Activated CD4-positive, alpha-beta T cell treated with anti-CD3 and anti-CD28 coated beads for 4 hours (primary cell): ENCODE measurements around the gene MTHFD1.

ENCODE experiments used
- DNase-seq, 2 donors: peaks; one replicate each; pipeline ENCODE4 v3.0.0-alpha.2; 2020

MTHFD1 gene

DNA sequence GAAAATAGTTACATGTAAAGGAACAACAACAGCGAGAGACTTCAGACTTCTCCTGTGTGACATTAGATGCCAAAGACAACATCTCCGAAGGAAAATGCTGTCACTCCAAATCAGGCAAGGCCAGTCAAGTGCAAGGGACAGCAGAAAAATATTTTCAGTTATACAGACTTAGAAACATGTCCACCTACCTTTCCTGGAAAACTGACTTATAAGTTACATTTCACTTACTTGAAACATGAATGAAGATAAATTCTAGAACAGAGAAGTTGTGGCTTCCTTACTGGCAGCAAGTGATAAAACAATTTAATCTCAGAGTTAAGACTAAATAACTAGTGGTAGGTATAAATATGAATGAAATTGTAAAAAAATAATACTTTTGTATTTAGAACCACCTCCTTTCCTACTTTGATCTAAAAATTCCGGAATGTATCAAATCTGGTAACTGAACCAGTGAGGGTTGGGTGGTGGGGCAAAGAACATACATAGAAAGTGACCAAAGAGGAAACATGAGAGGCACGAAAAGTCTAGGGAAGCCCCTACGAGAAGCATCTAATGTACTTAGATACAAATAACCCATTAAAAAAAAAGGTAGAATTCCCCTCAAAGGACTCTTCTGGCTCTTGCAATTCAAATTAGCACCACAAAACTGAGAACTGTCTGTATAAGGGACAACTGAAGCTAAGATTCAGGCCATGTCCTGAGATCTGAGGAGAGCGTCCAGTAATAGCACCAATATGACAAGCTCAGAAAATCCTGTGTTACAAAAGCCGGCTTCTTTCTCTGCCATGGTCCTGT is 21.2 kb downstream of the MTHFD1 start:
- DNase-seq: no peak

DNA sequence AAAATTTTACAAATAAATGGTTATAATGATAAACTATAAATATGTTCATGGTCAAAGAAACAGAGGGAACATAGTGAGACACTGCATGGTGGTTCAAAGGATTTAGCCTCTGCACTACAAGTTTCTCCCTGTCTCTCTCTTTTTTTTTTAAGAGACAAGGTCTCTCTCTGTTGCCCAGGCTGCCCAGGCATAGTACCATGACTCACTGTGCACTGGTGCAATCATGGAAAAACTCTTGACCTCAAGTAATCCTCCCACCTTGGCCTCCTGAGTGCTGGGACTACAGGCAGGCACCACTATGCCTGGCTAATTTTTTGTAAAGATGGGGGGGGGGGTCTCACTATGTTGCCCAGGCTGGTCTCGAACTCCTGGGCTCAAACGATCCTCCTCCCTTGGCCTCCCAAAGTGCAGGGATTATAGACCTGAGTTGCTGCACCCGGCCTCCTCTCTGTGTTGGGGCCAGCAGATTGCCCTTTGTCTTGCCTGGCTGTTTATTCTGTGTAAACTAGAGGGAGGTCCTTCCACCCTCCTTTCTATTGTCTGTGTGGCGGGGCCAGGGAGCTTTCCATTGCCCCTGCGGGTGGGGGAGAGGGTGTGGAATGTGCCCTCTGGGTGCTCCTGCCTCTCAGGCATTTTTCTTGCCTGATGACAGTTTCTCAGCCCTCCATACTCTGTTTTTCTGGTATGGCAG is 22.1 kb downstream of the MTHFD1 start:
- DNase-seq: no peak

DNA sequence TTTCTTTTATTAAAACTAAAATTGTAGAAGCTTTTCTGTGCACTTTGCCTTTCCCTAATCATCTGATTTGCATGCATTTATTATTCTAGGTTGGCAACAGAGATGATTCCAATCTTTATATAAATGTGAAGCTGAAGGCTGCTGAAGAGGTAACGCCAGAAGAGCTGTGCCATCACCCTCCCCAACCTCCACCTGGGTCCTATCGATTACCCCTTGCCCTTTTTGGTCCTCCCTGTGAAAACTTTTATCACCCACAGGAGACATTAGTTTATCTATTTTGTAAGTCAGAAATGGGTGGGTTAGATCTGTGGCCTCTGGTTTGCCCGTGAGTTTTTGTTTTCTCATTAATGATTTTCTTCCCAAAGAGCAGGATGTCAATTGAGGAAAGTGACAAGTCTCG is 22.8 kb downstream of the MTHFD1 start:
- no peak for DNase-seq

DNA sequence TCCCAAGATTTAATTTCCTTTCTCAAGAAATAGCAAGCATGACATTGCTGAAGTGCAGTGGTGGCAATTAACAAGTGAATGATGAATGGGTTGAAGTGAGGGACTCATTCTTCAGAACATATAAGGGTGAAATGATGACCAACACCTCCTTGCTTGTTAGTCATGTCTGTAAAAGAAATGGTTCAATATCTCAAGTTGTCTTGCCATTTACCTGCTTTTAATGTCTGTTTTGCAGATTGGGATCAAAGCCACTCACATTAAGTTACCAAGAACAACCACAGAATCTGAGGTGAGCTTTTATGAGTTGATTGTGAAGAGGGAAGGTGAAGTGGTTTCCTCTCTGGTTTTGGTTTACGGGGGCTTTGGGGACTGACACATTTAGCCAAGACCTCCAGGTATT is 24.1 kb downstream of the MTHFD1 start:
- DNase-seq: no peak

DNA sequence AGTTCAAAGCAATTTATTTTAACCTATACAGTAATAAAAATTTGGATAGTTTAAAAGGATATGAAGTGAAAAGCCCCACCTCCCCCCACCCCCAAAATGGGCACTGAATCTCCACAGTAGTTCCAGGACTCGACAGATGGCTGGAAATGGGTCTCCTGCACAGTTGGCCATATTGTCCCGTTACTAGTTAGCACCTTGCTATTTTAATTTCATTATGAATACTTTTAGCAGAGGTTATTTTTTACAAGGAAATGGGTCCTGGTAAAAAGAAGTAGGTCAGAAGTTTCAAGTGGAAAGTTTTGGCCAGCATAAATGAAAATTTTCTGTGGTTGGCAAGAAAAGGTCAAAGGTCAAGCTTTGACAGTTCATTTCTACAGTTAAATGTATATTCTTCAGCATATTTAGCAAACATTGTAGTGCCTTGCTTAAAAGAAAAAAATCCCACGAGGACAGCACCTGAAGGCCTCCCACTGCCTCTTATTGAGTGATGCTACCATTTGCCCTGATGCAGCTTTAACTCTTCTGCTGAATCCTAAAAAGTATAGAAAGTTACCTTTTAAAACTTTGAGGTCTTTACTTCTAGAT is 28.3 kb downstream of the MTHFD1 start:
- DNase-seq: no peak

- no peak for DNase-seq
Observed at GRCh38 chr14:64417055-64417770, 29.1 kb downstream of the MTHFD1 start.

- DNase-seq: no peak
Observed at GRCh38 chr14:64417771-64418125, 29.6 kb downstream of the MTHFD1 start.

GRCh38 chr14:64419003-64419402 is 30.9 kb downstream of the MTHFD1 start:
- no peak for DNase-seq

DNA sequence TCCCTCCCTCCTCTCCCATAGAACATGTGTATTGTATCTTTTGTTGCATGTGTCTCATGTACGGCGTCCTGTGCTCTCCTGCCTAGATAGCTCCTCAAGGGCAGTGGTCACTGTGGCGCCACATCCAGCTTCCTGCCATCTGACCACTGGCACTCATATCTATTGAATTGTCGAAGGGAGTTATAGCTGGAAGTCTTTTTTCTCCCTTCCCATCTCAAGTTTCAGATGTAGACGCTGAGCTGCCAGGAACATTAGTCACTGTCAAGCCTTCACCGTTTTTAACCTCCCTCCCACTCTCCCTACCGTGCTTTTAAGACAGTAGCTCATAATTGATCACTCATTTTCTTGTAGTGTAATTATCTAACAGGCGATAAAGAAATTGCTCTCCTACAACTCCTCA is 33.0 kb downstream of the MTHFD1 start:
- DNase-seq: no peak

DNA sequence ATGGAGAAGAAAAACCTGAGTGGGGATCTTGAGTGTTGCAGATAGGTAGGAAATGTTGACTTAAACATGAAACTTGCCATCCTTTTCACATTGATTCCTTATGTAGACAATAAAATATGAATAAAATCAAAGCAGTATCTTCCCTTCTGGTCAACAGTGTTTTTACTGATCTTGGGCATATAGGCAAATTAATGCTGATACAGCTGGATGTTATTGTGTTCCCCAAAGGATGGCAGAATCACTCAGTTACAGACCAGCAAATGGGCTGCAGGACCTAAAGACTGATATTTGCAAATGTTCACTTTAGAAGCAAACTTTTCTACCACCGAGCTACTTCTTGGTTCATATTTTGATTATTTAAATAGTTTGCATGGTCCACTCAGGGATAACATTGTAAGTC is 33.9 kb downstream of the MTHFD1 start:
- no peak for DNase-seq

GRCh38 chr14:64422756-64423155 is 34.6 kb downstream of the MTHFD1 start:
- no peak for DNase-seq

- DNase-seq: no peak
Observed at GRCh38 chr14:64423987-64424386, 35.8 kb downstream of the MTHFD1 start.

GRCh38 chr14:64434528-64434927 is 46.4 kb downstream of the MTHFD1 start:
- DNase-seq: no peak

DNA sequence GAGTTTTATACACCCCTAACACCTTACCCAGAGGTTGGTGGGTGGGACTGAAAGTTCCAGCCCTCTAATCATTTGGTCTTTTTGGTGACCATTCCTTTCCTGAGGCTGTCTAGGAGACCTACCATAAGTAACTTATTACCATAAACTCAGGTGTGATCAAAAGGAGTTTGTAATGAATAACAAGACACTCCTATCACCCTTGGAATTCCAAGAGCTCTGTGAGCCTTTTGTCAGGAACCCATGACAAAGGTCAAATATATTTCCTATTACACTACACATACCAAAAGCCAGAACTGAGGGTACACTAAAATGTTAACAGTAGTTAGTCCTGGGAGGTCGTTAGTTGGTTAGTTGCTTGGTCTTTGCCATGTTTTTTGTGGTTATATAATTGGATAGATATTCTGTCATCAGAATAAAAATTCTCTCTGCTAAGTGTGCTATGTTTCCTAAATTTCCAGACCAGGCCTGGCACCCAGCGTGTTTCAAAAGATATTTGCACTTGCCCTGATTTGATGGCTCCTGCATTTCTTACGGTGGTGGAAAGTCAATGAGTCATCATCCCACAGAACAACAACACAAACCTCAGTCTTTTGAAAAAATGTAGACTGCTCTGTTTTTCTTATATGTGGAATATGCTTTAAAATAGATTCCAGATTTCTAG is 50.2 kb downstream of the MTHFD1 start:
- peak in 1 of 2 donors; percentile 19 for DNase-seq

- DNase-seq: no peak
Observed at GRCh38 chr14:64439141-64439540, 51.0 kb downstream of the MTHFD1 start.

DNA sequence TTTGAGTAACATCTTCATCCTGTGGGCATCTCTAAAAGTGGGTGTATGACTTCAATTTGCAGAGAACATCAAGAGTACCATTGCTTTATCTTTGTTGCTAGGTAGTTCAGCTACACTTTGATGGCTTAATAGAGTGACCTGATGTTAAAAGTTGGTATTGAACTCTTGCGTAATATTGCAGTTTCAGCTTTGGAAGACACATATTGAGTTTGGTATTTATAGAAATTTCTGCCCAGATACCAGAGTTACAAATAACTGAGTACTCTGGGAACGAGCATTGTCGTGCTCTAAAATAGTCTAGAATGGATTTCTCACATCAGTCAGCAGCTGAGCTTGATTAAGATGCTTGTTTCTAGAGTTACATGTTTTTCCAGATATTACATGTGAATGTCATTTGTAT is 52.3 kb downstream of the MTHFD1 start:
- no peak for DNase-seq

GRCh38 chr14:64442300-64442988 is 54.3 kb downstream of the MTHFD1 start:
- DNase-seq: no peak

- DNase-seq: no peak
Observed at GRCh38 chr14:64444140-64444539, 56.0 kb downstream of the MTHFD1 start.

GRCh38 chr14:64444984-64445845 is 57.1 kb downstream of the MTHFD1 start:
- DNase-seq: peak; percentile 19 to 30

DNA sequence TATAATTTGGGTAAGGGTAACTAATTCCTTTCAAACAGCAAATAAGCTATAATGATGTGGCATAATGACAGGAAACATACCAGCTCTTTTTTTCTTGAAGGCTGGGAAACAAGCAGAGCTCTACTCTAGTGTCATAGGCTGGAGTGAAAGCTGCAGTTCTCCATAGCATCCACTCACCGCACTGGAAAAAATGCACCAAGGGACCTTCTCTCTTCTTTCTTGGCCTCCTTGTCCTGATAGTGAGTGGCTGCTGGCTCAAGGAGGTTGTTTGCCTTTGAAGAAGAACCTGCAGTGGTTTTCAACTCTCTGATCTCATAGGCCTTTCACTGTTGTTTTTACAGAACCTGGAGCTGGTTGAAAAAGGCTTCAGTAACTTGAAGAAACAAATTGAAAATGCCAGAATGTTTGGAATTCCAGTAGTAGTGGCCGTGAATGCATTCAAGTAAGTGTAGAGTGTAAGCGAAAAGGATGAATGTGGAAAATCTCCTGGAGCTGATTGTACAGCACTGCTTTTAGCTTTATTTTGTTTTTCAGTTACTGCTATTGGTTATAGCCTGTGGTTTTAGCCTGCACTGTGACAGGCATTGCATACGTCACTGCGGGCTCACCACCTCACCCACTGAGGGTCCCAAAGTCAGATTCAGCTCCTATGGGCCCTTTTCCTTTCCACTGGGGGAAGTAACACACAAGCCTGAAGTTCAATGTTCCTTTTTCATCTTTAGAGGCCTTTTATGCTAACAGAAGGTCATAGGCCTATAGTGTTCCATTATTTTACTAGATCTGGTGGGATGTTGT is 59.9 kb downstream of the MTHFD1 start:
- no peak for DNase-seq

GRCh38 chr14:64450255-64450654 is 62.1 kb downstream of the MTHFD1 start:
- no peak for DNase-seq
